ENCODE measurements around the gene ABCC1.
"Not testable (repeated sequence)": the region's sequence is repeated elsewhere in the genome, so short reads cannot be mapped to it uniquely, and the experiment has no call there.

Gene ABCC1

GRCh38 chr16:16147316-16147999, 198.0 kb downstream of the ABCC1 start:
- TF ChIP-seq, protein P1, sequence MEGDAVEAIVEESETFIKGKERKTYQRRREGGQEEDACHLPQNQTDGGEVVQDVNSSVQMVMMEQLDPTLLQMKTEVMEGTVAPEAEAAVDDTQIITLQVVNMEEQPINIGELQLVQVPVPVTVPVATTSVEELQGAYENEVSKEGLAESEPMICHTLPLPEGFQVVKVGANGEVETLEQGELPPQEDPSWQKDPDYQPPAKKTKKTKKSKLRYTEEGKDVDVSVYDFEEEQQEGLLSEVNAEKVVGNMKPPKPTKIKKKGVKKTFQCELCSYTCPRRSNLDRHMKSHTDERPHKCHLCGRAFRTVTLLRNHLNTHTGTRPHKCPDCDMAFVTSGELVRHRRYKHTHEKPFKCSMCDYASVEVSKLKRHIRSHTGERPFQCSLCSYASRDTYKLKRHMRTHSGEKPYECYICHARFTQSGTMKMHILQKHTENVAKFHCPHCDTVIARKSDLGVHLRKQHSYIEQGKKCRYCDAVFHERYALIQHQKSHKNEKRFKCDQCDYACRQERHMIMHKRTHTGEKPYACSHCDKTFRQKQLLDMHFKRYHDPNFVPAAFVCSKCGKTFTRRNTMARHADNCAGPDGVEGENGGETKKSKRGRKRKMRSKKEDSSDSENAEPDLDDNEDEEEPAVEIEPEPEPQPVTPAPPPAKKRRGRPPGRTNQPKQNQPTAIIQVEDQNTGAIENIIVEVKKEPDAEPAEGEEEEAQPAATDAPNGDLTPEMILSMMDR (IDR thresholded peaks at IDR 0.05; ENCODE audit: insufficient read depth, missing control alignments): no peak
- no peak for FAIRE-seq
- no peak for DNase-seq (ENCODE audit: insufficient read length, low spot score)

DNA sequence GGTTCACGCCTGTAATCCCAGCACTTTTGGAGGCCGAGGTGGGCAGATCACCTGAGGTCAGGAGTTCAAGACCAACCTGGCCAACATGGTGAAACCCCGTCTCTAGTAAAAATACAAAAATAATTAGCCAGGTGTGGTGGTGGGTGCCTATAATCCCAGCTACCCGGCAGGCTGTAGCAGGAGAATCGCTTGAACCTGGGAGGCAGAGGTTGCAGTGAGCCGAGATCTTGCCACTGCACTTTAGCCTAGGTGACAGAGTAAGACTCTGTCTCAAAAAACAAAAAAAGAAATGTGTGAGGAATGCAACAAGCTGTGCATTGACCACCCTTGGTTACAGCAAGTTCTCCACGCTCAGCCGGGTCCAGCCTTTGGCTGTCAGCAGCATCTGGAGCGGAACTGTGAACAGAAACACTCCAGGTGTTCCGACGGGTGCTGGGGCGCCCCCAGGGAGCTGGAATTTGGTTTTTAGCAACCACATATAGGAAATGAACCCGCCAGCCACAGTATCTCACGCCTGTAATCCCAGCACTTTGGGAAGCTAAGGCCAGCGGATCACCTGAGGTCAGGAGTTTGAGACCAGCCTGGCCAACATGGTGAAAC, 198.7 kb downstream of the ABCC1 start:
- FAIRE-seq; DNase-seq (ENCODE audit: insufficient read length, low spot score): not testable (repeated sequence)

- no peak for FAIRE-seq
- DNase-seq (ENCODE audit: insufficient read length, low spot score): no peak
- TF ChIP-seq, protein P1 (IDR thresholded peaks at IDR 0.05; ENCODE audit: insufficient read depth, missing control alignments): no peak
Measured at GRCh38 chr16:16148755-16149154, 199.3 kb downstream of the ABCC1 start.

DNA sequence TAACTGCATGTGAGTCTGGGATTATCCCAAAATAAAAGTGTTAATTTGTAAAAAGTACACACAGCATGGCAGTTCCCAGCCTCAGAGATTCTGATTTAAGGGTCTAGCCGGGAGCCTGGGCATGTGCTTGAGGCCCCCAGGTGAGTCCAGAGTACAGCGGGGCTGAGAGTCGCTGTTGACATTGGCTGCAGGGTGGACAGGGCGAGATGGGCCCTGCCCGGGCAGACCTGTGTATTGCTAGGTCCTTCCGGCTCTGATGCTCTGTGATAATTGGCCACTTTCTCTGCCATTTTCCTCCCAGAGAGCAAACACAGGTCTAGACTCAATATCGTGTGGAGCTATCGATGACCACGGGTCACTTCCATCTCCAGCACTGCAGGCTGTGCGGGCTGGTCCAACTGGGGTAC, 200.3 kb downstream of the ABCC1 start:
- FAIRE-seq: no peak

DNA sequence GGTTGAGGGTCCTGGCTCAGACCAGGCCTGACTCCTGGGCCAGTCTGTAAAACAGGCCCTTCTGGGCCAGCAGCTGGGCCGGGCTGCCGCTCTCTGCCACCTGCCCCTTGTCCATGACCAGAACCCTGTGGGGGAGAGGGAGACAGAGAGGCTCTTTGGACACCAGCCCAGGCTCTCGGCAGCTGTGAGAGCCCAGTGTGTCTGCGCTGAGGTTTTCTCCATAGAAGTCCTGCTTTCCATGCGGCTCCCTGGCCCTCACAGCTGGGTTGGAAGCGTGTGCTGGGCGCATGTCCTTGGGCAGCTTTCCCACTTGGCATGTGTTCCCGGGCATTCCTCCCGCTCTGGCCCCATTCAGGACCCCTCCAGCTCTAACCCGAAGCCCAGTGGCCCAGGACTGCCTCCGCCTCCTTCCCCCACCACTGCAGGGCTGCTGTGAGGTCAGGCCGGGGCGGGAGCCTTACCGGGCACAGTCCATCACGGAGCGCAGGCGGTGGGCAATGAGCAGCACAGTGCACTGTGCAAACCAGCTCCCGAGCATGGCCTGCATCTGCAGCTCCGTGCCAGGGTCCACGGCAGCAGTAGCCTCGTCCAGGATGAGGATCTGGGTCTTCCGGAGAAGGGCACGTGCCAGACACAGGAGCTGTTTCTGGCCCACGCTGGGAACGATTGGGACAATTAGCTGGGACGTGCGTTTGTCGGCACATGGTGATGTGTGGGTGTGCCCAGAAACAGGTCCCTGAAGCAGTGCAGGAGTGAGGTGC, 200.9 kb downstream of the ABCC1 start:
- DNase-seq (ENCODE audit: insufficient read length, low spot score): no peak

More for the DNA sequence above, 200.3 kb downstream of the ABCC1 start:
- no peak for DNase-seq (ENCODE audit: insufficient read length, low spot score)
- TF ChIP-seq, protein P1 (IDR thresholded peaks at IDR 0.05; ENCODE audit: insufficient read depth, missing control alignments): no peak

GRCh38 chr16:16150878-16151152, 201.4 kb downstream of the ABCC1 start:
- FAIRE-seq (no peak), DNase-seq (ENCODE audit: insufficient read length, low spot score) (no peak)
- TF ChIP-seq, protein P1 (IDR thresholded peaks at IDR 0.05; ENCODE audit: insufficient read depth, missing control alignments): no peak

More for the DNA sequence above, 200.9 kb downstream of the ABCC1 start:
- TF ChIP-seq, protein P1 (IDR thresholded peaks at IDR 0.05; ENCODE audit: insufficient read depth, missing control alignments): no peak
- no peak for FAIRE-seq

DNA sequence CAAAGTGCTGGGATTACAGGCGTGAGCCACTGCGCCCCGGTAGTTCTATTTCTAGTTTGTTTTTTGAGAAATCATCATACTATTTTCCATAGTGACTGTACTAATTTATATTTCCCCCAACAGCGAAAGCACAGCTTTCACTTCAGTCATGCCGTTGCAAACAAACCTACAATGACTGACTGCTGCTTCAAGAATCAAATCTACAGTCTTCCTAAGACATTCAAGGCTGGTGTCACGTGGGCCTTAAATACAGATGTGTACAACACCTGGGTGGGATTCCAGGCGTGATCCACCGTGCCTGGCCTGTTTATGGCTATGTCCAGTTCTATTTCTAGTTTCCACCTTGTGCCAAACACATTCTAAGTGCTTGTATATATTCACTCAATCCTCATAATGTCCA, 201.9 kb downstream of the ABCC1 start:
- no peak for DNase-seq (ENCODE audit: insufficient read length, low spot score)
- FAIRE-seq: no peak
- TF ChIP-seq, protein P1 (IDR thresholded peaks at IDR 0.05; ENCODE audit: insufficient read depth, missing control alignments): no peak

- DNase-seq (ENCODE audit: insufficient read length, low spot score); FAIRE-seq: not testable (repeated sequence)
Measured at GRCh38 chr16:16153000-16153399, 203.6 kb downstream of the ABCC1 start.
